Upper lobe of left lung (tissue), 4 donors: Measurements from ENCODE around the gene ABHD8.

Experiments
- CTCF ChIP-seq, 6 experiments: fragments of 450-650 bp in 4 of 6; fragments of 200-600 bp in 2 of 6; sonication (generic) in 2 of 6; IDR thresholded peaks; one replicate each; pipeline ENCODE4 v1.5.1; 2016 to 2019; ENCODE audit warnings: antibody characterized with exemption in 6 of 6
- POLR2A ChIP-seq, 4 donors: fragments of 450-650 bp; IDR thresholded peaks; one replicate each; pipeline ENCODE4 v1.5.1; 2016 to 2017; ENCODE audit warnings: antibody characterized with exemption in 4 of 4, mild to moderate bottlenecking in 2 of 4
- POLR2AphosphoS5 ChIP-seq, 2 donors: sonication (generic); formaldehyde crosslinking; IDR thresholded peaks; one replicate each; pipeline ENCODE4 v1.5.1; 2017; ENCODE audit warnings: antibody characterized with exemption in 2 of 2

DNA sequence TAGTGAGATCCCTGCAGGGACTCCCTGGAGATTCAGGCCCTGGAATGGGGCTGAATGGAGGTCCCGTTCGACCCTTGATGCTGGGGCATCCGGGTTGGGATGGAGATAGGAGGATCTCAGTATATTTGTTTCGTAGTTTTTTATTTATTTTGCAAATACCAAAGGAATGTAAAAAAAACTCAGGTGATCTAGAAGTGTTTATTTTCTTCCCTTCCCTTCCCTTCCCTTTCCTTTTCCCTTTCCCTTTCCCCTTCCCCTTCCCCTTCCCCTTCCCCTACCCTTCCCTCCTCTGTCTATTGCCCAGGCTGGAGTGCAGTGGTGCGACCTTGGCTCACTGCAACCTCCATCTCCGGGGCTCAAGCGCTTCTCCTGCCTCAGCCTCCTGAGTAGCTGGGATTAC, 38.6 kb upstream of the ABHD8 start:
- TF ChIP-seq CTCF (IDR thresholded peaks at IDR 0.05) (no peak), POLR2AphosphoS5 (IDR thresholded peaks at IDR 0.05) (no peak), POLR2A (IDR thresholded peaks at IDR 0.05) (no peak)
